Chondrocyte (in vitro differentiated cells): ENCODE results near the gene CHST11. TPM values are rescaled to one million over a fixed set of nuclear protein-coding genes. Genes with fewer than 3 reads are reported as not detected.

Source experiments
- DNase-seq: peaks from one replicate; pipeline ENCODE4 v3.0.0; 2021; ENCODE audit warnings: mixed read lengths, low spot score
- H3K27ac Mint-ChIP-seq: one replicate; pipeline ENCODE4 v1.8.0; 2021; ENCODE audit warnings: mild to moderate bottlenecking, moderate library complexity, mixed read lengths; ENCODE audit not compliant: unreplicated experiment
- H3K27me3 Mint-ChIP-seq: 2 replicates; pipeline ENCODE4 v1.8.0; 2021; ENCODE audit warnings: low read depth, mixed read lengths
- H3K36me3 Mint-ChIP-seq: 2 replicates; pipeline ENCODE4 v1.8.0; 2021; ENCODE audit warnings: low read depth, mixed read lengths
- H3K4me1 Mint-ChIP-seq: 2 replicates; pipeline ENCODE4 v1.8.0; 2021; ENCODE audit warnings: low read depth, mild to moderate bottlenecking, mixed read lengths
- H3K4me3 Mint-ChIP-seq: one replicate; pipeline ENCODE4 v1.8.0; 2021; ENCODE audit warnings: mild to moderate bottlenecking, moderate library complexity, mixed read lengths; ENCODE audit not compliant: unreplicated experiment
- H3K9me3 Mint-ChIP-seq: 2 replicates; pipeline ENCODE4 v1.8.0; 2021; ENCODE audit warnings: low read depth, mixed read lengths
- total RNA-seq: library from RNA; stranded (reverse); gene quantifications from 3 replicates; pipeline ENCODE4 v1.2.1, GENCODE V29; 2021
- TF ChIP-seq, protein P1 (sequence below): fragments of 200-600 bp; sonication (generic); IDR thresholded peaks from 2 replicates; pipeline ENCODE4 v1.5.0; 2021; ENCODE audit warnings: antibody characterized with exemption, mild to moderate bottlenecking, moderate library complexity

The CHST11 gene
- total RNA-seq, 1 donor from 2014 or later = 6.2 TPM

DNA sequence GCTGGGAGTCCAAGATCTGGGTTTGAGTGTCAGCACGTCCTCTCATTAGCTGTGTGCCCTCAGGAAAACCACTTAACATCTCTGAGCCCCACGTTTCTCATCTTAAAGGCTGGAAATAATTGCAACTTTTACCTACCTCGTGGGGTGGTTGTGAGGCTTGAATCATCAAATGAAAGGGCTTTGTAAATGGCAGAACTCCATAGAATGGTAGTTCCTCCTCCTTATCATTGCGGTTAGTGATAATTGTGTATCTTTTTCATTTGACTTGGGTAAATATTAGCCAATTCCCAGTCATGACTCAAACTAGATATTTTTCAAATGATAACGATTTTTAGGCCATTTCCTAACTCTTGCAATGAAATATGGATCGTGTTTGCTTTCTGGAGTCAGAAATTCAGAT is 205.5 kb downstream of the CHST11 start:
- TF ChIP-seq, protein P1, sequence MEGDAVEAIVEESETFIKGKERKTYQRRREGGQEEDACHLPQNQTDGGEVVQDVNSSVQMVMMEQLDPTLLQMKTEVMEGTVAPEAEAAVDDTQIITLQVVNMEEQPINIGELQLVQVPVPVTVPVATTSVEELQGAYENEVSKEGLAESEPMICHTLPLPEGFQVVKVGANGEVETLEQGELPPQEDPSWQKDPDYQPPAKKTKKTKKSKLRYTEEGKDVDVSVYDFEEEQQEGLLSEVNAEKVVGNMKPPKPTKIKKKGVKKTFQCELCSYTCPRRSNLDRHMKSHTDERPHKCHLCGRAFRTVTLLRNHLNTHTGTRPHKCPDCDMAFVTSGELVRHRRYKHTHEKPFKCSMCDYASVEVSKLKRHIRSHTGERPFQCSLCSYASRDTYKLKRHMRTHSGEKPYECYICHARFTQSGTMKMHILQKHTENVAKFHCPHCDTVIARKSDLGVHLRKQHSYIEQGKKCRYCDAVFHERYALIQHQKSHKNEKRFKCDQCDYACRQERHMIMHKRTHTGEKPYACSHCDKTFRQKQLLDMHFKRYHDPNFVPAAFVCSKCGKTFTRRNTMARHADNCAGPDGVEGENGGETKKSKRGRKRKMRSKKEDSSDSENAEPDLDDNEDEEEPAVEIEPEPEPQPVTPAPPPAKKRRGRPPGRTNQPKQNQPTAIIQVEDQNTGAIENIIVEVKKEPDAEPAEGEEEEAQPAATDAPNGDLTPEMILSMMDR = no peak
- Mint-ChIP-seq H3K4me3 (no peak overlapping the region), H3K9me3 (no peaks in the 10 kb centered on the region), H3K36me3 (no peaks in the 10 kb centered on the region), H3K27me3 (no peaks in the 10 kb centered on the region), H3K27ac (no peak overlapping the region), H3K4me1 (no peaks in the 10 kb centered on the region)
- no peak for DNase-seq

DNA sequence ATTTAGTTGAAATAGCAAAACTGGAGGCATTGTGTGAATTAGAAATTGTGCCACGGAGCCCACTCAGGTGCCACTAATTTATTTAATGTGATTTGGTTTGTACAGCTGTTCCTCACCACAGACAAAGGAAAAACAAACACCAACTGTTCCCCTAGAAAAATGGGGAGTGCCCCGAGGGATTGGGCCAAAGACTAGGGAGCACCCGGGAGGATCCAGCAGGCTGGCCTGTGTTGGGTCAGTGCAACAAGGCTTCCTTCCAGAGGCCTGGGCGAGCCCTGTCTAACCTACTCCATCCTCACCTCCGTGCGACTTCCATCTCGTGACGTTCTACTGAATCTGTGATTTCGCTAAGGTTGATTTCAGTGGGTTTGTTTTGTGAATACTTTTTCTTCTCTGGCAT is 206.2 kb downstream of the CHST11 start:
- Mint-ChIP-seq H3K9me3 (no peaks in the 10 kb centered on the region), H3K27me3 (no peaks in the 10 kb centered on the region)

DNA sequence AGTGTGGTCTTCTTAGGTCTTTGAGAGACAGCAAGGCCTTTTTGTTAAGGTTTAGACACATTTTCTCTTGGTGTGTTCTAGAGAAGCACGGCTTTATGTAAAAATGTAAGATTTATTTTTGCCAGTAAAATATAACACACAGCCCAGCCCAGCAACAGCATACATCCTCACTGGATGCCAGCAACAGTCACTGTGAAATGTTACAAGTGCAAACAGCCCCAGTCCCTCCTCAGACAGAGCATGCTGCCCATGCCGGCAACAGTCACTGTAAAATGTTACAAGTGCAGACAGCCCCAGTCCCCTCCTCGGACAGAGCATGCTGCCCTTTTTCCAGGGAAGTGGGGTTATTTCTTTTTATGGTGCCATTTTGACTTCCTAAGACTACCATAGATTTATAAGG is 207.6 kb downstream of the CHST11 start:
- H3K36me3 Mint-ChIP-seq = no peaks in the 10 kb centered on the region

More for the DNA sequence above, 206.2 kb downstream of the CHST11 start:
- DNase-seq = no peak
- Mint-ChIP-seq H3K36me3 (no peaks in the 10 kb centered on the region), H3K27ac (no peak overlapping the region), H3K4me1 (no peaks in the 10 kb centered on the region), H3K4me3 (no peak overlapping the region)
- TF ChIP-seq, protein P1 = no peak

DNA sequence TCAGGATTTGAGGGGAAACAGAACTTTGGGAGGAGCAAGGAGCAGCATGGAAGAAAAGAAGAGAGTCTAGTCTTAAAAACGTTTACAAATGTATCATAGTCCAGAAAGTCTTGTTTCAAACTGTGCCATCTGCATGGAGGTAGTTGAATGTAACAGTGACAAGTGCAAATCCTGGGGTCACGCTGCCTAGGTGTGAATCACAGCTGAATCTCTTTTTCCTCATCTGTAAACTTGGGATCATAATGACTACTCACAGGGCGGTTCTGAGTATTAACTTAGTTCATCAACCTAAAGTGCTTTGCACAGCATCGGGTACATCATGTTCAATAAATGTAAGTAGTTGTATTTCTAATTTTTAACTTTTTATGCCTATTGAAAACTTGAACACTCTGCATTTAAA is 208.5 kb downstream of the CHST11 start:
- TF ChIP-seq, protein P1 = no peak
- no peak for DNase-seq
- Mint-ChIP-seq H3K27ac (no peak overlapping the region), H3K27me3 (no peaks in the 10 kb centered on the region), H3K4me3 (no peak overlapping the region), H3K4me1 (peaks cover 18% of the 10 kb centered on the region), H3K9me3 (no peaks in the 10 kb centered on the region), H3K36me3 (no peaks in the 10 kb centered on the region)

More for the DNA sequence above, 207.6 kb downstream of the CHST11 start:
- no peak for DNase-seq
- TF ChIP-seq, protein P1 = no peak
- Mint-ChIP-seq H3K27me3 (no peaks in the 10 kb centered on the region), H3K9me3 (no peaks in the 10 kb centered on the region), H3K4me3 (no peak overlapping the region), H3K4me1 (peaks cover 11% of the 10 kb centered on the region), H3K27ac (no peak overlapping the region)

DNA sequence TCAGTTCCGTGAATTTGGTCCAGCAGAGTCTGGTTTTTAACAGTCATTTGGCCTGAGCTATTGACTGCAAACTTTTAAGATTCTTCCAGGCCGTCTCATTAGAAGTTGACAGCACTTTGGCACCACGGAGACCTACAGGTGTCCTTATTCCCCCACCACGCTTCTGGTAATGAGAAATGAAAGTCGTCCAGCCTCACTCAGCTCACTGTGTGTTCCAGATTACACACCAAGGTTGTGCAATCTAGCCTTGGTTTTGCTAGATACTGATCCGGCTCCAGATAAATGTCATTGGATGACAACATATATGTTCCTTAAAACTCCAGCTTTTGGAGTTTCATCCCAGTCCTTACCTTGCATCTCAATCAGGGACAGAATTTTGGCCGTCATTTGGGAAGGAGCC is 210.4 kb downstream of the CHST11 start:
- H3K4me1 Mint-ChIP-seq = peaks cover 36% of the 10 kb centered on the region
- TF ChIP-seq, protein P1 = no peak
- H3K27me3 Mint-ChIP-seq = no peaks in the 10 kb centered on the region
- no peak overlapping the region for H3K27ac Mint-ChIP-seq
- no peaks in the 10 kb centered on the region for H3K9me3 Mint-ChIP-seq
- no peaks in the 10 kb centered on the region for H3K36me3 Mint-ChIP-seq
- no peak overlapping the region for H3K4me3 Mint-ChIP-seq
- DNase-seq = no peak
